ENCODE data around the gene CEP63.
A peak's percentile ranks its signal among the peaks of the same experiment; 100 is the strongest.

Gene CEP63

DNA sequence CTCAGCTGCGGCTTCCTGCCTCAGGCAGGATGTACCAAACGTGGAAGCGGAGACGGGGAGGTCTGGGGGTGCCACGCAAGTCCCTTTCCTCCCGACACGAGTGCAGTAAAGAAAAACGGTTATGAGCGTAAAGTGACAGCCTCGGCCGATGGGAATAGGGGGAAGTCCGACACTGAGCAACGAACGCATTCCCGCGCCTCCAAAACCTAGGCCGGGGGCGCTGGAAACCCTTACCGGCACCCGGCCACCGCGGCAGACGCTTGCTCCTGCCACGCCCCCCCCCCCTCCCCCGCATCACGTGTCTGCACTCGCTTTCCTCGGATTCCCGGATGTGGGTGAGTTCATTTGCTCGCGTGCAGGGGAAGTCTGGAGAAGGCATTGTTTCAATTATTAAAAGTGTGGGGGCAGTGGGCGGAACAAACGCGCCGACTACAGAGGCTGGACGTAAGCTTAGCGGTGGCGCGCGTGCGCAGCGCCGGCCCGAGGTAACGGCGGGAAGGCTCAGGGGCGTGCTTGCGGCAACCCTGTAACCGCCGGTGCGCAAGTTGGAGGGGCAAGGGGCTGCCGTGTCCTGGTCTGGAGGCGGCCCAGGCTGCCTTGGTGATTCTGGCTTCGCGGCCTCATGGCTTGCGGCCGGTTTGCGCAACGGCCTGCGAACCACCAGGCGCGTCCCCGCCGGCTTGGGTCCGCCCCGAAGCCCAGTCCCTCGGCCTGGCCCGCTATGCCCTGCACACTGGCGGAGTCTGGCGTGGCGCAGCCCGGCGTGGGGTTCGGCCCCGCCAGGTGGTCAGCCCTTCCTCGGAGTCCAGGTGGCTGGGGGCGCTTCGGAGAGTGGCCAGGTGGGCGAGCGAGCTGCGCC is at the start of gene CEP63, which contains the start of gene ANAPC13:
TSS of gene CEP63 (plus strand) at position 340 of the 859 bp plus-strand sequence. CDS start 9,264 bp downstream, outside the sequence.
TSS of gene ANAPC13 (minus strand) at position 268 of the 859 bp plus-strand sequence. CDS start 3,081 bp downstream, outside the sequence.
- peak within 1 kb of the TSS; percentile 94 for H3K27ac ChIP-seq
- peak; percentile 90 for DNase-seq (ENCODE audit: low read depth, low spot score)

DNA sequence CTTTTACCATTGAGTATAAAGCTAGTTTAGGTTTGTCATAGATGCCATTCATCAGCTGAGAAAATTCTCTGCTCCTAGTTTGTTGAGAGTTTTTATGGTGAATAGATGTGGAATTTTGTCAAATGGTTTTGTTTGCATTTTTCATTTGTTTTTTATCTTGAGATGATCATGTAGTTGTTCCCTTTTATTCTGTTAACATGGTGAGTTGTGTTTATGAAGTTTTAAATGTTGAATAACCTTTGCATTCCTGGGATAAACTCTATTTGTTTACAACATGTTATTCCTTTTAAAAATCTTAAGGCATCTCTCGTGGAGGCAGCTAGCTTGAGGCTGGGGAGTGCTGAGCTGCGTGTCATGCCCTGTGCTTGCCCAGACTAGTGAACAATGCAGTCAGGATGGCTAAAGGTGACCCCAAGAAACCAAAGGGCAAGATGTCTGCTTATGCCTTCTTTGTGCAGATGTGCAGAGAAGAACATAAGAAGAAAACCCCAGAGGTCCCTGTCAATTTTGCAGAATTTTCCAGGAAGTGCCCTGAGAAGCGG is 48.6 kb upstream of the CEP63 start:
- DNase-seq (ENCODE audit: low read depth, low spot score): no peak

DNA sequence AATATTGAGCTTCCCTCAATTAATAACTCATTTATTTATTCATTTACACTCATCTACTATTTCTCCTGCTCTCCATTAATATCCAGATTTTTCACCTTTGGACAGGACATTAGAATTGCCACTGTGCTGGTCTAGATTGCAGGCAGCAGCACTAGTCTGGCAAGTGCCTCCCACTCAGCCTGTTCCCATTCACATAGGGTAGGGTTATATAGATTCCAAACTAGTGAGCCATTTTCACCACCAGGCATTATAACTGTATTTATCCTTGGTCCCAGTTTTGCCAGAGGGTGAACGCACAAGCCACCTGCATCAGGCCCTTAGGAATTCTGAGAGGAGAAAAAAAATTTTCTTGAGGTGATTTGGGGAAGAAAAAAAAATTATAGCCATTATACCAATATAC is 44.5 kb upstream of the CEP63 start:
- H3K27ac ChIP-seq: no peak overlapping the region
- DNase-seq (ENCODE audit: low read depth, low spot score): no peak

More for the DNA sequence above, 48.6 kb upstream of the CEP63 start:
- H3K27ac ChIP-seq: peak overlapping the region; percentile 4

DNA sequence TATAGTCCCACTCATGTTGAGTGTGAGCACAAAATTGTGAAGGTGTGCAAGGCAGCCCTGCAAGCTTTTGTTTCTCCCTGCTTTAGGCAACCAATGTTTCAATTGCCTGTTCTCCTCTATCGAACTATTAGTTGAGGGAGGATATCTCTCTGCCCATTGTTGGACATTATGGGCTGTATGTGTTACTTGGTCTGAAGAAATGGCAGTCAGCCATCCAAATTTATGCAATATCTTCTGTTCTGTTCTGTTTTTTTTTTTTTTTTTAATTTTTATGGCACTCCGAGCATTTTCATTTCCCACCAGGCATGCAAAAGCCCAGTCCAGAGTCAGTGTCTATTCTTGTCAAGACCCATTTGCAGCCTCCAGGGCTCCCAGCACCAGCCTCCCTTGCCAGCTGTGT is 44.0 kb upstream of the CEP63 start:
- no peak for DNase-seq (ENCODE audit: low read depth, low spot score)
- no peak overlapping the region for H3K27ac ChIP-seq

DNA sequence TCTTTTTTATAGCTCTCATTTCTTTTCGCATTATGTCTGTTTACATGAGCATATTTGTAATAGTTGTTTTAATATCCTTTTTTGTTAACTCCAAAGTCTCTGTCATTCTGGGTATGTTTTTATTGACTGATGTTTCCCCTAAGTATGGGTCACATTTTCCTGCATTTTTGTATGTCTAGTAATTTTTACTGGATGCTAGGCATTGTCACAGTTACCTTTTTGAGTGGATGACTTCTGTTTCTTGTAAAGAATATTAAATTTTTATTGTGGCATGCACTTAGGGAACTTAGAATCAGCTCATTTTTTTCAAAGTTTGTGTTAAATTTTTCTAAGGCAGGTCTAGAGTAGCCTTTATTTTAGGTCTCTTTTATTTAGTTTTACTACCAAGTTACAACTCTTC is 40.8 kb upstream of the CEP63 start:
- no peak for DNase-seq (ENCODE audit: low read depth, low spot score)
- H3K27ac ChIP-seq: no peak overlapping the region

DNA sequence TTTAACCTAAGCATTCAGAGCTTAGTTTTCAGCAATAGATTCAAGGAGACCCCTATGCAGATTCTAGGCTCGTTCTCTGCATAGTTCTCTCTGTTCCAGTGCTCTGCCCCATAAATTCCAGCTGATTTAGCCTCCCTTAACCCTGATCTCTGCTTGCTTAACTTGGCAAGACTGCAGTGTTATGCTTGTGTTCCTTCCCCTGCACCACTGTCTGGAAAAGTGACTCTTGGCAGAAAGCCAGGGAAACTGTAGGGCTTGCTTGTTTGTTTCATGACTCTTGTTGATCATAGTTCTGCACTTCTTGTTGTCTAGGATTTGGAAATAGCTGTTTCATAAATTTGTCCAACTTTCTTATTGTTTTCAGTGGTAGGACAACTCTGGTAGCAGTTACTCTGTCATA is 40.2 kb upstream of the CEP63 start:
- H3K27ac ChIP-seq: no peak overlapping the region

GRCh38 chr3:134446800-134447199 is 39.1 kb upstream of the CEP63 start:
- peak; percentile 5 for DNase-seq (ENCODE audit: low read depth, low spot score)
- H3K27ac ChIP-seq: peak overlapping the region; percentile 30

More for the DNA sequence above, 40.2 kb upstream of the CEP63 start:
- no peak for DNase-seq (ENCODE audit: low read depth, low spot score)

- no peak overlapping the region for H3K27ac ChIP-seq
- no peak for DNase-seq (ENCODE audit: low read depth, low spot score)
Measured at GRCh38 chr3:134447351-134447750, 38.5 kb upstream of the CEP63 start.

DNA sequence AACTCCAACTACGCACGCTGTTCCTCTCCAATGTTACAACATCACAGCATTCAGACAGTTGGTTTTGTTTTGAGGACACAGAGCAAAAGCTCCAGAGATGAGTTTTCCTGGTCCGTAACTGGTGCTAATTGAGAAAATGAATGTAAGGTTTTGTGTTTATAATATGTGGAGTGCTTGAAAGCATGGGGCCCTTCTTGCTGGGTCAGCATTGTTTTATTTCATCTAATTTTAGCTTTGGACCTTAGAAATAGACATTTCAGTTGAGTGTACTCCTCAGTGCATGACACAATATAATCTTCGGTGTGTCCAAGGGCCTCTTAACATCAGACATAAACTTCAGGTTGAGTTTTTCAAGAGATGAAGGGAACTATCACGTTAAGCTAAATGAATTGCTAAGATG is 37.2 kb upstream of the CEP63 start:
- DNase-seq (ENCODE audit: low read depth, low spot score): no peak
- no peak overlapping the region for H3K27ac ChIP-seq

- no peak for DNase-seq (ENCODE audit: low read depth, low spot score)
- H3K27ac ChIP-seq: no peak overlapping the region
Measured at GRCh38 chr3:134449277-134449676, 36.6 kb upstream of the CEP63 start.

DNA sequence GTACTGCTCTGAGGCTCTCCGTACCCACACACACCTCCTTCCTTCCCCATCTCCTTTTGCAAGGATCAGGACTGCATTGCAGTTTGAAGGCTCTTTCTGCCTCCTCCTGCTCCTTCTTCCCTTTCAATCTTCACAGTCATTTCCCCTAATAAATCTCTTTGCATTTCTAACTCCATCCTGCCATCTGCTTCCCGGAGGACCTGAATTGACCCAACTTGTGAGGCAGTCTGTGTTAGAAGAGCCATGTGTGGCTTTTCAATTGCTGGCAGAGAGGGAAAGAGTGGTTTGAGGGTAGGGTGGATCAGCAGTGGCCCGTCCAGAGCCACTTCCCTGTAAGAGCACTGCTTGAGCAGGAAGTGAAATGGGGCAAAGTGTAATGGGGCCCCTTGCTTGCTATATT is 35.9 kb upstream of the CEP63 start:
- no peak for DNase-seq (ENCODE audit: low read depth, low spot score)
- H3K27ac ChIP-seq: no peak overlapping the region

- DNase-seq (ENCODE audit: low read depth, low spot score): no peak
Measured at GRCh38 chr3:134453631-134454030, 32.2 kb upstream of the CEP63 start.

DNA sequence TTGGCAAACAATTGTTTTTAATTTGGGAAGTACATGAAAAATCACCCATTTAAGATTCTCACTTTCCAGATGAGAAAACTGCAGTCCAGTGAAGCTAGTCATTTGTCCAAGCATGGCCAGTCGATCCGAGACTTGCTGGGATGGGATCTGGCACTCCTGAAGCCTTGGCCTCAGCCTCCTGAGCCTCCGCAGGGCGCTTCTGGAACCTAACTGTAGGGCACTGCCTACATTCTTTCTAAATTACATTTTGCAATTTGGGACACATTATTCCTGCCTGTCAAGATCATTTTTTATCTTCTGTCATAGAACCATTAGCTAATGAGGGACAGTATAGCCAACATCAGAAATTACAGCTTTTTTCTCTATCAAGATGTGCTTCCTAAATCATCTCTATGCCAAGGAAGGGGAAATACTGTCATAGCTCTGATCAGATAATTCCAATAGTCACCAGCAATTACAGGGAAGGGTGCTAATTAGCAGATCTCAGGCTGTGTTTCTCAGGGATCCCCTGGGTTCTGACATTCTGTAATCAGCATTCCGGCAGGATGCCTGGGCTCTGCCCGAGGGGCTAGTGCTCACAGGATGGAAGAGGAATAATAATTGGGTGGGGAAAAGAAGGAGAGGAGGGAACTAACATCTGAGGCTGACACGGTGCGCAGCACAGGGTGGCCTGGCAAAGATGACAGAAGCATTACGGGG is 28.3 kb upstream of the CEP63 start:
- DNase-seq (ENCODE audit: low read depth, low spot score): no peak

More at GRCh38 chr3:134453631-134454030, 32.2 kb upstream of the CEP63 start:
- H3K27ac ChIP-seq: no peak overlapping the region

DNA sequence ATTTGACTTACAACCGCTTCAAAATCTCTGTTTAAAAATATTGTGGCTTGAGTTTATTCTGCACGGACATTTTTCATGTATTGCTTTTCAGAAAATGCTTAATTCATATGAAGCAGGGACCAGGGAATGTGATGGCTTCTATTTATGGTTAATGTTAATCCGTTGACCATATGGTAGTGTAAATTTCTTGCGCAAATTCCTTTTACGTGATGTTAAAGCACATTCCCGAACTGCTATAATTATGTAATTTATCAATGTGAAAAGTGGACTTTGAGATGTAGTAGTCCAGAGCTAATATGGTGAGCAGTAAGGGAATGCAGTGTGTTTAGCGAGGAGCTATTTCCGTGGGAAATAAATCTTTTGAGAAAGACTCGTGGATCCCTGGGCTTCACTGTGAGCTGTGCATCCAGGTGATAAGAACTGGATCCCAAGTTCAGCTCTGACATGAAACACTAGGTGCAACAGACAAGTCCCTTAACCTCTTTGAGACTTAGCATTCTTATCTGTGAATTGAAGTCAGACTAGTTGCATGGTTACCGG is 27.4 kb upstream of the CEP63 start:
- H3K27ac ChIP-seq: no peak overlapping the region
- DNase-seq (ENCODE audit: low read depth, low spot score): no peak

More for the DNA sequence above, 28.3 kb upstream of the CEP63 start:
- H3K27ac ChIP-seq: no peak overlapping the region

DNA sequence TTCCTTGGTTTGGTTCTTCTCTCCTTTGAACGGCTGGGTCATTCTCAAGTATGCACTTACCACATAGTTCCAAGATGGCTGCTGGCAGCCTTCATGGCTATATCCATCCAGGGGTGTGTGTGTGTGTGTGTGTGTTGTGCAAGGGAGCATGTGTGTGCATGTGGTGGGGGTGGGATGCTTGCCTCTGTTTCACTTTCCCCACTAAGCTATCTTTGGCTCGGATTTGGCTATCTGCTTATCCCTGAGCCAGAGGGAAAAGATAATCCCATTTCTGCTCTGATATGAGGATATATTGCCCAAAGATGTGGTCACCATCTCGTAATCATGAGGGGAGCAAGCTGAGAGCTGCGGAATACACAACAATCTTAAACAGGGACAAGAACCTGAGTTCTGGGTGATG is 26.3 kb upstream of the CEP63 start:
- DNase-seq (ENCODE audit: low read depth, low spot score): no peak
- H3K27ac ChIP-seq: no peak overlapping the region

- DNase-seq (ENCODE audit: low read depth, low spot score): peak; percentile 39
- no peak overlapping the region for H3K27ac ChIP-seq
Measured at GRCh38 chr3:134460965-134461364, 24.9 kb upstream of the CEP63 start.

GRCh38 chr3:134462331-134462941 is 23.4 kb upstream of the CEP63 start:
- no peak for DNase-seq (ENCODE audit: low read depth, low spot score)
- H3K27ac ChIP-seq: no peak overlapping the region

DNA sequence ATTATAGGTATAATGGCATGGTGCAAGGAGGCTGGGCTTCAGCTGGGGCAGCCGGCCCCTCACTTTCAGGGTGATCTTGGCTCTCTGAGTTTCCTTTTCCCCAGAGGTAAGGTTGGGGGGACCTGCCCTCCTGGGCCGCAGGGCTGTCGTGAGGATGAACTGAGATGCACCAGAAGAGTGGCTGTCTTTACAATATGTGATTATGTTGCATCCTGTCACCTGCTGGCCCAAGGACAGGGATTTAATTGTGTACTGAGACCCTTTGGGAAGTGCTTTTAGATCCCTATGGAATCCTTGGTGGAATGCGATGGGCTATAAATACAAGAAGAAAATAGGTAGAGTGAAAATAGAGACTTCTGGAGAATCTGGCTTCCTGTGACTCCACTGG is 22.2 kb upstream of the CEP63 start:
- H3K27ac ChIP-seq: no peak overlapping the region

DNA sequence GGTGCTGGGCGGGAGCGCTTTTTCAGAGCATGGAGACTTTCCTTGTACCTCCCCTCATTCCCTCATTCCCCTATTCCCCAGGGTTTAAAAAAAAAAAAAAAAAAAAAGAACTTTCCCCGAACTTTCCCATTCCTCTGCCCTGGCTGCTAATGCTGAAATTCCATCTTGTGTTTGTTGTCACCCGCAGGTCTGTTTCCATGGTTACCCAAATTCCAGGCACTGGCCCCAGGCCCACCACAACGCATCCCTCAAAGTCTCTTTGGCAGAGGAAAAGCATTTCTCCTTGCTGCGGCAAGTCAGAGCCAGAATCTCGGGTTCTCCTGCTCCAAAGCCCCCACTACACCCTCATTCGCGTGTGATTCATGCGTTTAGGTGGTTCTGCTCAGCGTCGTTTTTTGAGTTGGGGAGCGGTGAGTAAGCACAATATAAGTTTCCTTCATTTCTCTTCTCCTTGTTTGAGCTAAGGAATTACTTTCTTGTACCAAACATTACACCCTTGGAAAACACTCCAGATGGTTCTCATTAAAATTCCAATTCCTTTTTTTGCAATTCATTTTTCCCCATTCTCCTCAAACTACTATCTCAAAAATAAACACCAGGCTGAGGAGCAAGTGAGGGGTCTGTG is 21.7 kb upstream of the CEP63 start:
- no peak overlapping the region for H3K27ac ChIP-seq
- DNase-seq (ENCODE audit: low read depth, low spot score): no peak

More for the DNA sequence above, 22.2 kb upstream of the CEP63 start:
- DNase-seq (ENCODE audit: low read depth, low spot score): no peak

Data from epithelial cell of prostate (primary cell).